Loucy (cell line): ENCODE measurements around the gene RALGAPB.

ENCODE experiments used
- H2AFZ ChIP-seq: fragments of 200-600 bp; sonication (generic); 2 replicates; pipeline ENCODE4 v1.6.0; 2016; ENCODE audit warnings: antibody characterized with exemption, mild to moderate bottlenecking, low read length, moderate library complexity
- H3F3A ChIP-seq: fragments of 200-600 bp; 2 replicates; pipeline ENCODE4 v1.6.0; 2016; ENCODE audit warnings: antibody characterized with exemption, low read depth, mild to moderate bottlenecking
- H3K27me3 ChIP-seq: fragments of 200-600 bp; sonication (generic); 2 replicates; pipeline ENCODE4 v1.6.1; 2014; ENCODE audit warnings: low read length, mild to moderate bottlenecking; ENCODE audit not compliant: insufficient read depth, poor library complexity, severe bottlenecking
- H3K36me3 ChIP-seq: fragments of 200-600 bp; sonication (generic); 2 replicates; pipeline ENCODE4 v1.6.1; 2016; ENCODE audit warnings: low read length; ENCODE audit not compliant: insufficient read depth
- H3K4me1 ChIP-seq: fragments of 200-600 bp; sonication (generic); 2 replicates; pipeline ENCODE4 v1.5.1; 2014; ENCODE audit warnings: low read length, mild to moderate bottlenecking; ENCODE audit not compliant: insufficient read depth, poor library complexity, severe bottlenecking
- H3K4me2 ChIP-seq: fragments of 200-600 bp; sonication (generic); 2 replicates; pipeline ENCODE4 v1.6.0; 2014; ENCODE audit warnings: antibody characterized with exemption, low read length, low read depth, mild to moderate bottlenecking; ENCODE audit not compliant: poor library complexity, severe bottlenecking
- H3K4me3 ChIP-seq: fragments of 200-600 bp; sonication (generic); 2 replicates; pipeline ENCODE4 v1.5.1; 2014; ENCODE audit warnings: low read length, mild to moderate bottlenecking, mixed read lengths; ENCODE audit not compliant: poor library complexity, severe bottlenecking
- H3K79me2 ChIP-seq: fragments of 200-600 bp; sonication (generic); 2 replicates; pipeline ENCODE4 v1.6.1; 2014; ENCODE audit warnings: low read length; ENCODE audit not compliant: insufficient read depth
- H3K9ac ChIP-seq: fragments of 200-600 bp; sonication (generic); 2 replicates; pipeline ENCODE4 v1.6.0; 2014; ENCODE audit warnings: mild to moderate bottlenecking, low read depth, low read length, moderate library complexity; ENCODE audit not compliant: poor library complexity, severe bottlenecking
- H3K9me2 ChIP-seq: fragments of 200-600 bp; sonication (generic); replicated peaks from 2 replicates; pipeline ENCODE4 v1.6.1; 2016; ENCODE audit warnings: low read depth, low read length, mixed read lengths
- H3K9me3 ChIP-seq: fragments of 200-600 bp; sonication (generic); 2 replicates; pipeline ENCODE4 v1.6.1; 2014; ENCODE audit warnings: mild to moderate bottlenecking, antibody characterized with exemption, low read length, low read depth; ENCODE audit not compliant: insufficient read depth
- H4K20me1 ChIP-seq: fragments of 200-600 bp; sonication (generic); 2 replicates; pipeline ENCODE4 v1.6.0; 2014; ENCODE audit warnings: antibody characterized with exemption, low read length, mild to moderate bottlenecking; ENCODE audit not compliant: insufficient read depth, poor library complexity, severe bottlenecking
- EZH2phosphoT487 ChIP-seq: fragments of 200-600 bp; IDR thresholded peaks from 2 replicates; pipeline ENCODE4 v1.6.1; 2018; ENCODE audit warnings: antibody characterized with exemption, mild to moderate bottlenecking, moderate library complexity, borderline replicate concordance
- TF ChIP-seq, protein P1 (sequence below): fragments of 200-600 bp; sonication (generic); conservative IDR thresholded peaks from 2 replicates; pipeline ENCODE4 v1.5.1; 2014; ENCODE audit warnings: mild to moderate bottlenecking, antibody characterized with exemption, low read length

Gene RALGAPB

GRCh38 chr20:38548356-38549083, 75.9 kb downstream of the RALGAPB start:
- Histone ChIP-seq H3K9me2 (no peaks in the 10 kb centered on the region), H3K36me3 (peaks cover 73% of the 10 kb centered on the region; the same call in 1 of the 2 replicates), H2AFZ (no peak overlapping the region), H4K20me1 (no peaks in the 10 kb centered on the region), H3K9ac (no peak overlapping the region), H3K4me1 (no peaks in the 10 kb centered on the region), H3K4me3 (no peak overlapping the region), H3K4me2 (no peak overlapping the region), H3K9me3 (no peaks in the 10 kb centered on the region), H3K79me2 (no peaks in the 10 kb centered on the region), H3K27me3 (no peaks in the 10 kb centered on the region), H3F3A (no peaks in the 10 kb centered on the region)
- TF ChIP-seq EZH2phosphoT487: no peak

GRCh38 chr20:38550274-38550673, 77.6 kb downstream of the RALGAPB start:
- Histone ChIP-seq H4K20me1 (no peaks in the 10 kb centered on the region), H3K9me3 (no peaks in the 10 kb centered on the region), H3K4me2 (no peak overlapping the region), H3K9ac (no peak overlapping the region), H3K79me2 (no peaks in the 10 kb centered on the region), H2AFZ (no peak overlapping the region), H3K4me3 (no peak overlapping the region), H3K9me2 (no peaks in the 10 kb centered on the region), H3K27me3 (no peaks in the 10 kb centered on the region), H3K4me1 (no peaks in the 10 kb centered on the region), H3F3A (no peaks in the 10 kb centered on the region), H3K36me3 (peaks cover 73% of the 10 kb centered on the region; the same call in 1 of the 2 replicates)
- no peak for TF ChIP-seq EZH2phosphoT487
- TF ChIP-seq, protein P1, sequence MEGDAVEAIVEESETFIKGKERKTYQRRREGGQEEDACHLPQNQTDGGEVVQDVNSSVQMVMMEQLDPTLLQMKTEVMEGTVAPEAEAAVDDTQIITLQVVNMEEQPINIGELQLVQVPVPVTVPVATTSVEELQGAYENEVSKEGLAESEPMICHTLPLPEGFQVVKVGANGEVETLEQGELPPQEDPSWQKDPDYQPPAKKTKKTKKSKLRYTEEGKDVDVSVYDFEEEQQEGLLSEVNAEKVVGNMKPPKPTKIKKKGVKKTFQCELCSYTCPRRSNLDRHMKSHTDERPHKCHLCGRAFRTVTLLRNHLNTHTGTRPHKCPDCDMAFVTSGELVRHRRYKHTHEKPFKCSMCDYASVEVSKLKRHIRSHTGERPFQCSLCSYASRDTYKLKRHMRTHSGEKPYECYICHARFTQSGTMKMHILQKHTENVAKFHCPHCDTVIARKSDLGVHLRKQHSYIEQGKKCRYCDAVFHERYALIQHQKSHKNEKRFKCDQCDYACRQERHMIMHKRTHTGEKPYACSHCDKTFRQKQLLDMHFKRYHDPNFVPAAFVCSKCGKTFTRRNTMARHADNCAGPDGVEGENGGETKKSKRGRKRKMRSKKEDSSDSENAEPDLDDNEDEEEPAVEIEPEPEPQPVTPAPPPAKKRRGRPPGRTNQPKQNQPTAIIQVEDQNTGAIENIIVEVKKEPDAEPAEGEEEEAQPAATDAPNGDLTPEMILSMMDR: peak; percentile 59

- Histone ChIP-seq H3K9me3 (no peaks in the 10 kb centered on the region), H3K9me2 (no peaks in the 10 kb centered on the region), H3K36me3 (peaks cover 70% of the 10 kb centered on the region; the same call in 1 of the 2 replicates), H3K4me1 (no peaks in the 10 kb centered on the region), H3K27me3 (no peaks in the 10 kb centered on the region), H3K79me2 (no peaks in the 10 kb centered on the region), H3K4me3 (no peak overlapping the region), H3F3A (no peaks in the 10 kb centered on the region), H4K20me1 (no peaks in the 10 kb centered on the region), H3K9ac (no peak overlapping the region), H2AFZ (no peak overlapping the region), H3K4me2 (no peak overlapping the region)
- TF ChIP-seq EZH2phosphoT487: no peak
- TF ChIP-seq, protein P1: no peak
Measured at GRCh38 chr20:38551056-38551626, 78.5 kb downstream of the RALGAPB start.
